ENCODE data around the gene PSMG1. TPM values are rescaled to one million over a fixed set of nuclear protein-coding genes. Genes with fewer than 3 reads are reported as not detected.

Gene PSMG1
- total RNA-seq, 1 experiment from 2014 or later = 78.8 TPM

DNA sequence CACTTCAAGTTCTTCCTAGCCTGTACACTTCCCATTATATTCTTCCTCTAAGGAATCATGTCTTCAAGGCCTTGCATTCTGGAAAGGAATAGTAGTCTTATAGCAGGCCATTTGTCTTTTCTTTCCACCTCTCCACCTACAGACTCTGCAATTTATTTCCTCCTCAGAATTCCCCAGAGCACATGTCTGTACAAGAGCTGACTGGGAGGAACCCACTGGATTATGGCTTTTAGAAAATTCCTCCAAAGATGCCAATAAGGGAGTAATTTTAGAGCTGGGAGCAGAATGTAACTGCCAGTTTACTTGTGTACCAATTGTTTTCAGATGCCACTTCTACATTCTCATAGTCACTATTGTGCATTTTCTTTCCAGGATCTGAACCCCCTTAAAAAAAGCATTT, 3.4 kb upstream of the PSMG1 start:
- Histone ChIP-seq H3K14ac (ENCODE audit: insufficient read depth, low read length) (no peak overlapping the region), H3K79me1 (ENCODE audit: insufficient read depth, low read depth, low read length, poor library complexity, severe bottlenecking) (no peaks in the 10 kb centered on the region), H3K9me3 (ENCODE audit: control insufficient read depth, low read depth, low read length) (no peaks in the 10 kb centered on the region), H3K27ac (ENCODE audit: insufficient read length, low read depth, low read length) (no peak overlapping the region), H3K27me3 (ENCODE audit: insufficient read depth, low read length) (no peaks in the 10 kb centered on the region), H3K23me2 (ENCODE audit: insufficient read length, low read depth, low read length, poor library complexity, severe bottlenecking) (peaks cover 7% of the 10 kb centered on the region), H3K4me1 (ENCODE audit: insufficient read depth, low read length) (0 out of 2 replicates have a peak, but pooled peaks cover 3% of the 10 kb centered on the region), H3K18ac (ENCODE audit: insufficient read length, low read depth, low read length) (no peak overlapping the region), H4K8ac (replicated peaks; ENCODE audit: insufficient read length, low read depth, low read length) (no peak overlapping the region), H3K23ac (ENCODE audit: insufficient read length, low read depth, low read length) (no peak overlapping the region), H3K4me2 (ENCODE audit: insufficient read depth, insufficient read length, low read length) (no peak overlapping the region), H2BK20ac (ENCODE audit: low read depth, low read length, poor library complexity, severe bottlenecking) (no peak overlapping the region), H2BK15ac (ENCODE audit: low read depth, low read length) (no peak overlapping the region), H3K4ac (ENCODE audit: low read depth, low read length) (no peak overlapping the region), H2AFZ (ENCODE audit: low read length) (no peak overlapping the region), H4K91ac (ENCODE audit: insufficient read length, low read depth, low read length) (no peak overlapping the region), H3K56ac (ENCODE audit: insufficient read length, low read depth, low read length) (no peak overlapping the region), H3K79me2 (ENCODE audit: insufficient read depth, low read length) (no peaks in the 10 kb centered on the region), H2BK120ac (ENCODE audit: low read depth, low read length, poor library complexity, severe bottlenecking) (no peak overlapping the region), H3T11ph (ENCODE audit: low read length) (no peak overlapping the region), H2BK12ac (ENCODE audit: insufficient read length, low read depth, low read length) (no peak overlapping the region), H3K9ac (ENCODE audit: extremely low read depth, insufficient read length, low read length) (no peak overlapping the region), H2BK5ac (ENCODE audit: insufficient read length, low read length) (no peak overlapping the region), H4K20me1 (ENCODE audit: control insufficient read depth, insufficient read depth, insufficient read length) (no peaks in the 10 kb centered on the region), H2AK5ac (ENCODE audit: insufficient read length, low read length) (no peak overlapping the region), H4K5ac (ENCODE audit: insufficient read length, low read depth, low read length) (no peak overlapping the region)
- TF ChIP-seq, protein P1, sequence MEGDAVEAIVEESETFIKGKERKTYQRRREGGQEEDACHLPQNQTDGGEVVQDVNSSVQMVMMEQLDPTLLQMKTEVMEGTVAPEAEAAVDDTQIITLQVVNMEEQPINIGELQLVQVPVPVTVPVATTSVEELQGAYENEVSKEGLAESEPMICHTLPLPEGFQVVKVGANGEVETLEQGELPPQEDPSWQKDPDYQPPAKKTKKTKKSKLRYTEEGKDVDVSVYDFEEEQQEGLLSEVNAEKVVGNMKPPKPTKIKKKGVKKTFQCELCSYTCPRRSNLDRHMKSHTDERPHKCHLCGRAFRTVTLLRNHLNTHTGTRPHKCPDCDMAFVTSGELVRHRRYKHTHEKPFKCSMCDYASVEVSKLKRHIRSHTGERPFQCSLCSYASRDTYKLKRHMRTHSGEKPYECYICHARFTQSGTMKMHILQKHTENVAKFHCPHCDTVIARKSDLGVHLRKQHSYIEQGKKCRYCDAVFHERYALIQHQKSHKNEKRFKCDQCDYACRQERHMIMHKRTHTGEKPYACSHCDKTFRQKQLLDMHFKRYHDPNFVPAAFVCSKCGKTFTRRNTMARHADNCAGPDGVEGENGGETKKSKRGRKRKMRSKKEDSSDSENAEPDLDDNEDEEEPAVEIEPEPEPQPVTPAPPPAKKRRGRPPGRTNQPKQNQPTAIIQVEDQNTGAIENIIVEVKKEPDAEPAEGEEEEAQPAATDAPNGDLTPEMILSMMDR (conservative IDR thresholded peaks at IDR 0.05) = no peak
- no peak overlapping the region for H3K4me3 Mint-ChIP-seq
- H3K27ac Mint-ChIP-seq = peak overlapping the region in 1 of 3 experiments; percentile 50; a peak in 1 of 7 replicates
- H3K27me3 Mint-ChIP-seq (ENCODE audit: low read depth) = no peaks in the 10 kb centered on the region; the same call in 1 of the 2 replicates
- H3K9me3 Mint-ChIP-seq = no peaks in the 10 kb centered on the region
- peaks cover 0 to 3% (median under 1%) of the 10 kb centered on the region in 3 experiments; a peak in 3 of 7 replicates for H3K36me3 Mint-ChIP-seq (ENCODE audit: insufficient read depth in 1 of 3, low read depth in 3 of 3)
- no peak for DNase-seq
- H3K4me1 Mint-ChIP-seq = peaks cover 39 to 42% of the 10 kb centered on the region in 2 experiments

All from H9 (cell line).